ENCODE data around the gene VPS54.

Gene VPS54

GRCh38 chr2:63899639-63900038, 119.6 kb downstream of the VPS54 start:
- no peak for FAIRE-seq

- no peak for FAIRE-seq
Observed at GRCh38 chr2:63898839-63899238, 120.4 kb downstream of the VPS54 start.

GRCh38 chr2:63894167-63894566, 125.1 kb downstream of the VPS54 start:
- FAIRE-seq, result no peak

GRCh38 chr2:63893163-63893562, 126.1 kb downstream of the VPS54 start:
- no peak for FAIRE-seq

GRCh38 chr2:63891488-63892030, 127.7 kb downstream of the VPS54 start:
- no peak for FAIRE-seq

- no peak for FAIRE-seq
Observed at GRCh38 chr2:63890678-63891077, 128.6 kb downstream of the VPS54 start.

- FAIRE-seq, result no peak
Observed at GRCh38 chr2:63888490-63889402, 130.5 kb downstream of the VPS54 start.

GRCh38 chr2:63888053-63888452, 131.2 kb downstream of the VPS54 start:
- no peak for FAIRE-seq

- FAIRE-seq, result no peak
Observed at GRCh38 chr2:63886445-63886844, 132.8 kb downstream of the VPS54 start.

- no peak for FAIRE-seq
Observed at GRCh38 chr2:63882395-63883105, 136.7 kb downstream of the VPS54 start.

- no peak for FAIRE-seq
Observed at GRCh38 chr2:63881205-63881604, 138.0 kb downstream of the VPS54 start.

- no peak for FAIRE-seq
Observed at GRCh38 chr2:63880625-63881024, 138.6 kb downstream of the VPS54 start.

GRCh38 chr2:63879876-63880433, 139.3 kb downstream of the VPS54 start:
- no peak for FAIRE-seq

GRCh38 chr2:63878486-63878885, 140.7 kb downstream of the VPS54 start:
- FAIRE-seq, result no peak

- no peak for FAIRE-seq
Observed at GRCh38 chr2:63876311-63876710, 142.9 kb downstream of the VPS54 start.

GRCh38 chr2:63875559-63876245, 143.5 kb downstream of the VPS54 start:
- no peak for FAIRE-seq

- FAIRE-seq, result no peak
Observed at GRCh38 chr2:63875131-63875527, 144.1 kb downstream of the VPS54 start.

- FAIRE-seq, result no peak
Observed at GRCh38 chr2:63874204-63875130, 144.8 kb downstream of the VPS54 start.

GRCh38 chr2:63872571-63873328, 146.5 kb downstream of the VPS54 start:
- no peak for FAIRE-seq

- no peak for FAIRE-seq
Observed at GRCh38 chr2:63871864-63872263, 147.4 kb downstream of the VPS54 start.

GRCh38 chr2:63870679-63871078, 148.5 kb downstream of the VPS54 start:
- no peak for FAIRE-seq
